Measurements from ENCODE around the gene POGK.

The POGK gene

GRCh38 chr1:166902279-166902678 lies 63.0 kb downstream of the POGK start:
- no peak overlapping the region for H3K4me3 ChIP-seq
- H3K9ac ChIP-seq (ENCODE audit: insufficient read length): no peak overlapping the region
- DNase-seq (ENCODE audit: low read depth, low spot score): no peak
- no peaks in the 10 kb centered on the region for H3K36me3 ChIP-seq (ENCODE audit: insufficient read depth, low read length)
- no peaks in the 10 kb centered on the region for H3K9me3 ChIP-seq (ENCODE audit: low read depth, low read length)
- H3K27ac ChIP-seq: no peak overlapping the region
- TF ChIP-seq POLR2AphosphoS5 (IDR thresholded peaks at IDR 0.05; ENCODE audit: borderline replicate concordance, low read depth, low read length) (no peak), EZH2 (IDR thresholded peaks at IDR 0.05) (no peak), FOXP2 (optimal IDR thresholded peaks at IDR 0.05; ENCODE audit: control extremely low read depth, extremely low read length, insufficient read depth) (no peak)

- no peak overlapping the region for H3K9ac ChIP-seq (ENCODE audit: insufficient read length)
- H3K9me3 ChIP-seq (ENCODE audit: low read depth, low read length): no peaks in the 10 kb centered on the region
- no peak overlapping the region for H3K4me3 ChIP-seq
- DNase-seq (ENCODE audit: low read depth, low spot score): no peak
- H3K36me3 ChIP-seq (ENCODE audit: insufficient read depth, low read length): no peaks in the 10 kb centered on the region
- no peak overlapping the region for H3K27ac ChIP-seq
- no peak for TF ChIP-seq POLR2AphosphoS5 (IDR thresholded peaks at IDR 0.05; ENCODE audit: borderline replicate concordance, low read depth, low read length)
- no peak for TF ChIP-seq FOXP2 (optimal IDR thresholded peaks at IDR 0.05; ENCODE audit: control extremely low read depth, extremely low read length, insufficient read depth)
- no peak for TF ChIP-seq EZH2 (IDR thresholded peaks at IDR 0.05)
These were observed 64.0 kb downstream of the POGK start for GRCh38 chr1:166903232-166903631.

- no peaks in the 10 kb centered on the region for H3K36me3 ChIP-seq (ENCODE audit: insufficient read depth, low read length)
- H3K9ac ChIP-seq (ENCODE audit: insufficient read length): no peak overlapping the region
- no peaks in the 10 kb centered on the region for H3K9me3 ChIP-seq (ENCODE audit: low read depth, low read length)
- no peak overlapping the region for H3K27ac ChIP-seq
- DNase-seq (ENCODE audit: low read depth, low spot score): no peak
- no peak overlapping the region for H3K4me3 ChIP-seq
- no peak for TF ChIP-seq FOXP2 (optimal IDR thresholded peaks at IDR 0.05; ENCODE audit: control extremely low read depth, extremely low read length, insufficient read depth)
- no peak for TF ChIP-seq POLR2AphosphoS5 (IDR thresholded peaks at IDR 0.05; ENCODE audit: borderline replicate concordance, low read depth, low read length)
- no peak for TF ChIP-seq EZH2 (IDR thresholded peaks at IDR 0.05)
These were observed 65.9 kb downstream of the POGK start for GRCh38 chr1:166905136-166905535.

DNA sequence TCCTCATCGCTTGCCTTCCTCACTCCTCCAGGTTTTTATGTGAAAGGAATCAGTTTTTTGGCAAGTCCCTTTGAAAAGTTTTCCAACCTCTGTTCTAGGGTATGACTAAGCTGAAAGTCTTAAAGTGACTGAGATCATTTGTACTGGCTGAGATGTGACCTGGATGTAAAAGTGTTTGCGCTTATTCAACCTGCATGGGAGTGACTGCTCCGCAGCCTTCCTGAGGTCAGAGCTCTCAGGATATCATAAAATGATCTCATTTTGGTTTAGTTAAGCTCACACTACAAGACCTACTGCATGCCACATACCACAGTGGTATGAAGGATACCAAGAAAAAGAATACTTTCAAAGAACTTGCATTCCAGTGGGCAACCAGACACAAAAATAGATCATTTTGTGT lies 66.6 kb downstream of the POGK start:
- TF ChIP-seq EZH2 (IDR thresholded peaks at IDR 0.05): no peak
- Histone ChIP-seq H3K9ac (ENCODE audit: insufficient read length) (no peak overlapping the region), H3K9me3 (ENCODE audit: low read depth, low read length) (peaks cover 2% of the 10 kb centered on the region; the same call in 1 of the 2 replicates), H3K27ac (no peak overlapping the region), H3K36me3 (ENCODE audit: insufficient read depth, low read length) (no peaks in the 10 kb centered on the region), H3K4me3 (no peak overlapping the region)
- DNase-seq (ENCODE audit: low read depth, low spot score): no peak

All from SK-N-MC (cell line).